GM23338 (cell line): ENCODE data around the gene OIP5. TPM values are rescaled to one million over a fixed set of nuclear protein-coding genes. Genes with fewer than 3 reads are reported as not detected.

Experiments used
- ATAC-seq: fragments of 200-7000 bp; cut with Tn5 transposase; 3 replicates; pipeline ENCODE4 v1.9.1; 2020
- DNase-seq: peaks from one replicate; pipeline ENCODE4 v3.0.0-alpha.2; 2015; ENCODE audit warnings: low spot score
- H2AFZ ChIP-seq: fragments of 200-600 bp; sonication (generic); 2 replicates; pipeline ENCODE4 v1.8.0; 2016; ENCODE audit warnings: antibody characterized with exemption, mild to moderate bottlenecking, moderate library complexity
- H3F3A ChIP-seq: fragments of 200-600 bp; sonication (generic); replicated peaks from 2 replicates; pipeline ENCODE4 v1.8.0; 2017; ENCODE audit warnings: antibody characterized with exemption, mixed run types, low read depth
- H3K27ac ChIP-seq: fragments of 200-600 bp; sonication (generic); 2 replicates; pipeline ENCODE4 v1.6.1; 2016; ENCODE audit warnings: low read depth
- H3K27me3 ChIP-seq: fragments of 200-600 bp; sonication (generic); 2 replicates; pipeline ENCODE4 v1.8.0; 2016; ENCODE audit warnings: mild to moderate bottlenecking, mixed run types, moderate library complexity; ENCODE audit not compliant: insufficient read depth
- H3K36me3 ChIP-seq: fragments of 200-600 bp; sonication (generic); 2 replicates; pipeline ENCODE4 v1.8.0; 2016; ENCODE audit warnings: mild to moderate bottlenecking; ENCODE audit not compliant: insufficient read depth
- H3K4me1 ChIP-seq: fragments of 200-600 bp; sonication (generic); 2 replicates; pipeline ENCODE4 v1.8.0; 2016; ENCODE audit warnings: mild to moderate bottlenecking, moderate library complexity; ENCODE audit not compliant: insufficient read depth
- H3K4me2 ChIP-seq: fragments of 200-600 bp; sonication (generic); 2 replicates; pipeline ENCODE4 v1.7.1; 2017; ENCODE audit warnings: mixed run types
- H3K4me3 ChIP-seq: fragments of 200-600 bp; sonication (generic); 2 replicates; pipeline ENCODE4 v1.6.1; 2016; ENCODE audit warnings: mixed run types
- H3K79me2 ChIP-seq: fragments of 200-600 bp; sonication (generic); replicated peaks from 2 replicates; pipeline ENCODE4 v1.8.0; 2017; ENCODE audit warnings: mild to moderate bottlenecking; ENCODE audit not compliant: insufficient read depth
- H3K9me2 ChIP-seq: fragments of 200-600 bp; sonication (generic); 2 replicates; pipeline ENCODE4 v1.8.0; 2017; ENCODE audit not compliant: insufficient read depth
- H4K20me1 ChIP-seq: fragments of 200-600 bp; sonication (generic); replicated peaks from 2 replicates; pipeline ENCODE4 v1.8.0; 2017; ENCODE audit warnings: mild to moderate bottlenecking; ENCODE audit not compliant: insufficient read depth
- H3K27ac Mint-ChIP-seq: 2 replicates; pipeline ENCODE4 v1.8.0; 2020; ENCODE audit warnings: inconsistent platforms, mild to moderate bottlenecking, moderate library complexity, mixed read lengths
- H3K27me3 Mint-ChIP-seq: 3 replicates; pipeline ENCODE4 v1.8.0; 2022; ENCODE audit warnings: low read depth, mild to moderate bottlenecking, moderate library complexity, mixed read lengths, inconsistent platforms; ENCODE audit not compliant: insufficient read depth, poor library complexity
- H3K36me3 Mint-ChIP-seq: 3 replicates; pipeline ENCODE4 v1.8.0; 2021; ENCODE audit warnings: low read depth, mild to moderate bottlenecking, inconsistent platforms, moderate library complexity, mixed read lengths
- H3K4me1 Mint-ChIP-seq: 3 replicates; pipeline ENCODE4 v1.8.0; 2020; ENCODE audit warnings: mild to moderate bottlenecking, inconsistent platforms, mixed read lengths
- H3K4me3 Mint-ChIP-seq: 3 replicates; pipeline ENCODE4 v1.8.0; 2021; ENCODE audit warnings: moderate library complexity, mild to moderate bottlenecking, inconsistent platforms, mixed read lengths
- H3K9me3 Mint-ChIP-seq: 3 replicates; pipeline ENCODE4 v1.8.0; 2020; ENCODE audit warnings: moderate library complexity, mild to moderate bottlenecking, inconsistent platforms, mixed read lengths
- CREB1 ChIP-seq: fragments of 250-450 bp; sonication (Bioruptor Pico); IDR thresholded peaks from 2 replicates; pipeline ENCODE4 v1.5.0; 2020; ENCODE audit warnings: low read depth, mild to moderate bottlenecking, moderate library complexity
- EZH2 ChIP-seq: fragments of 200-600 bp; sonication (generic); IDR thresholded peaks from one replicate; pipeline ENCODE4 v1.8.0; 2017; ENCODE audit warnings: antibody characterized with exemption, mild to moderate bottlenecking, low read depth; ENCODE audit not compliant: unreplicated experiment
- EZH2phosphoT487 ChIP-seq: fragments of 200-600 bp; sonication (generic); IDR thresholded peaks from one replicate; pipeline ENCODE4 v1.8.1; 2018; ENCODE audit warnings: antibody characterized with exemption; ENCODE audit not compliant: unreplicated experiment
- POLR2AphosphoS5 ChIP-seq: IDR thresholded peaks from 2 replicates; pipeline ENCODE4 v1.6.1; 2016; ENCODE audit warnings: antibody characterized with exemption, low read depth
- STAT1 ChIP-seq: IDR thresholded peaks from one replicate; pipeline ENCODE4 v1.6.1; 2016; ENCODE audit warnings: antibody characterized with exemption; ENCODE audit not compliant: unreplicated experiment
- ZNF331 ChIP-seq: fragments of 250-450 bp; sonication (Bioruptor Pico); IDR thresholded peaks from 2 replicates; pipeline ENCODE4 v1.5.0; 2020; ENCODE audit warnings: low read depth, mild to moderate bottlenecking, moderate library complexity
- polyA plus RNA-seq: library from polyadenylated mRNA; unstranded; fragments of >200 nt; fragmentation: Nextera tagmentation; extraction: Ambion mirVana; gene quantifications from 2 replicates; pipeline ENCODE4 v1.2.1, GENCODE V29; 2016
- total RNA-seq: library from RNA; depleted of rRNA; stranded (reverse); fragments of >200 nt; shearing (Covaris generic); gene quantifications from 2 replicates; pipeline ENCODE4 v1.2.3, GENCODE V29; 2014
- TF ChIP-seq, protein P1 (sequence below), 2 experiments: fragments of 200-600 bp in 1 of 2; sonication (generic) in 1 of 2; conservative IDR thresholded peaks; 2 replicates each; pipeline versions ENCODE4 v1.5.1 to v1.6.1; 2016 to 2017; ENCODE audit warnings: antibody characterized with exemption in 2 of 2, low read depth in 2 of 2, mild to moderate bottlenecking in 2 of 2, moderate library complexity in 1 of 2
- TF ChIP-seq, protein P2 (sequence below): IDR thresholded peaks from one replicate; pipeline ENCODE4 v1.6.1; 2018; ENCODE audit warnings: antibody characterized with exemption; ENCODE audit not compliant: unreplicated experiment
- TF ChIP-seq, protein P3 (sequence below): IDR thresholded peaks from 2 replicates; pipeline ENCODE4 v1.6.1; 2016; ENCODE audit warnings: antibody characterized with exemption
- TF ChIP-seq, protein P4 (sequence below): fragments of 250-450 bp; sonication (Bioruptor Pico); IDR thresholded peaks from 2 replicates; pipeline ENCODE4 v1.5.0; 2020; ENCODE audit warnings: mild to moderate bottlenecking, moderate library complexity

OIP5 gene
- total and polyA plus RNA-seq, 2 experiments from 2014 or later = 61.1 to 71.7 TPM

DNA sequence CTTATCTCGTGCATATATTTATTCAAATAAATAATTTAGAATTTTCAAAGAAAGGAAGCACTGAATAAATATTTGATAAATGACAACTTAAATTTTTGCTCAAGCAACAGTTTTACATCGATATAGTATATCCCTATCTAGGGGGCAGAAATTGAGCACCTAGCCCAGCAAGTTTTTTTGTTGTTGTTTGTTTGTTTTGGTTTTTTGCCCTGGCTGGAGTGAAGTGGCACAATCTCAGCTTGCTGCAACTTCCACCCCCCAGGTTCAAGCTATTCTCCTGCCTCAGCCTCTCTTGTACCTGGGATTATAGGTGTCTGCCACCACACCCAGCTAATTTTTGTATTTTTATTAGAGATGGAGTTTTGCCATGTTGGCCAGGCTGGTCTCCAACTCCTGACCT, 42.4 kb downstream of the OIP5 start (continued):
- no peak for TF ChIP-seq STAT1
- no peak for TF ChIP-seq EZH2
- TF ChIP-seq, protein P1, sequence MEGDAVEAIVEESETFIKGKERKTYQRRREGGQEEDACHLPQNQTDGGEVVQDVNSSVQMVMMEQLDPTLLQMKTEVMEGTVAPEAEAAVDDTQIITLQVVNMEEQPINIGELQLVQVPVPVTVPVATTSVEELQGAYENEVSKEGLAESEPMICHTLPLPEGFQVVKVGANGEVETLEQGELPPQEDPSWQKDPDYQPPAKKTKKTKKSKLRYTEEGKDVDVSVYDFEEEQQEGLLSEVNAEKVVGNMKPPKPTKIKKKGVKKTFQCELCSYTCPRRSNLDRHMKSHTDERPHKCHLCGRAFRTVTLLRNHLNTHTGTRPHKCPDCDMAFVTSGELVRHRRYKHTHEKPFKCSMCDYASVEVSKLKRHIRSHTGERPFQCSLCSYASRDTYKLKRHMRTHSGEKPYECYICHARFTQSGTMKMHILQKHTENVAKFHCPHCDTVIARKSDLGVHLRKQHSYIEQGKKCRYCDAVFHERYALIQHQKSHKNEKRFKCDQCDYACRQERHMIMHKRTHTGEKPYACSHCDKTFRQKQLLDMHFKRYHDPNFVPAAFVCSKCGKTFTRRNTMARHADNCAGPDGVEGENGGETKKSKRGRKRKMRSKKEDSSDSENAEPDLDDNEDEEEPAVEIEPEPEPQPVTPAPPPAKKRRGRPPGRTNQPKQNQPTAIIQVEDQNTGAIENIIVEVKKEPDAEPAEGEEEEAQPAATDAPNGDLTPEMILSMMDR (conservative IDR thresholded peaks at IDR 0.05; ENCODE audit: low read depth in 2 of 2) = no peak
- TF ChIP-seq, protein P2, sequence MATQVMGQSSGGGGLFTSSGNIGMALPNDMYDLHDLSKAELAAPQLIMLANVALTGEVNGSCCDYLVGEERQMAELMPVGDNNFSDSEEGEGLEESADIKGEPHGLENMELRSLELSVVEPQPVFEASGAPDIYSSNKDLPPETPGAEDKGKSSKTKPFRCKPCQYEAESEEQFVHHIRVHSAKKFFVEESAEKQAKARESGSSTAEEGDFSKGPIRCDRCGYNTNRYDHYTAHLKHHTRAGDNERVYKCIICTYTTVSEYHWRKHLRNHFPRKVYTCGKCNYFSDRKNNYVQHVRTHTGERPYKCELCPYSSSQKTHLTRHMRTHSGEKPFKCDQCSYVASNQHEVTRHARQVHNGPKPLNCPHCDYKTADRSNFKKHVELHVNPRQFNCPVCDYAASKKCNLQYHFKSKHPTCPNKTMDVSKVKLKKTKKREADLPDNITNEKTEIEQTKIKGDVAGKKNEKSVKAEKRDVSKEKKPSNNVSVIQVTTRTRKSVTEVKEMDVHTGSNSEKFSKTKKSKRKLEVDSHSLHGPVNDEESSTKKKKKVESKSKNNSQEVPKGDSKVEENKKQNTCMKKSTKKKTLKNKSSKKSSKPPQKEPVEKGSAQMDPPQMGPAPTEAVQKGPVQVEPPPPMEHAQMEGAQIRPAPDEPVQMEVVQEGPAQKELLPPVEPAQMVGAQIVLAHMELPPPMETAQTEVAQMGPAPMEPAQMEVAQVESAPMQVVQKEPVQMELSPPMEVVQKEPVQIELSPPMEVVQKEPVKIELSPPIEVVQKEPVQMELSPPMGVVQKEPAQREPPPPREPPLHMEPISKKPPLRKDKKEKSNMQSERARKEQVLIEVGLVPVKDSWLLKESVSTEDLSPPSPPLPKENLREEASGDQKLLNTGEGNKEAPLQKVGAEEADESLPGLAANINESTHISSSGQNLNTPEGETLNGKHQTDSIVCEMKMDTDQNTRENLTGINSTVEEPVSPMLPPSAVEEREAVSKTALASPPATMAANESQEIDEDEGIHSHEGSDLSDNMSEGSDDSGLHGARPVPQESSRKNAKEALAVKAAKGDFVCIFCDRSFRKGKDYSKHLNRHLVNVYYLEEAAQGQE = no peak
- no peak for TF ChIP-seq ZNF331 (CRISPR knock-in tag)
- no peak for TF ChIP-seq POLR2AphosphoS5
- TF ChIP-seq CREB1 (CRISPR knock-in tag) = no peak

DNA sequence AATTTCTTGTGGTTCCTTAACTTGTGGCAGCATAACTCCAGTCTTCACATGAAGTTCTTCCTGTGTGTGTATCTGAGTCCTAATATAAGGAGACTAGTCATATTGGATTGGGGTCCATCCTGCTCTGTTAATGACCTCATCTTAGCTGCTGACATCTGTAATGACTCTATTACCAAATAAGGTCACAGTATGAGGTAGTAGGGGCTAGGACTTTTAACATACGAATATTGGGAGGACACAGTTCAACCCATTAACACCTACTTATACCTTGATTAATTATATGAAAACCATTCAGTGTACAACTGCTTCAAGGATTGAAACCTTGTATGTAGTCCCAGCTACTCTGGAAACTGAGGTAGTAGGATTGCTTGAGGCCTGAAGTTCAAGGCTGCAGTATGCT, 43.9 kb downstream of the OIP5 start:
- no peak for ATAC-seq
- H3K79me2 ChIP-seq = peaks cover 77% of the 10 kb centered on the region
- H3K27ac Mint-ChIP-seq = peak overlapping the region; percentile 52
- TF ChIP-seq ZNF331 (CRISPR knock-in tag) = no peak
- no peak for TF ChIP-seq POLR2AphosphoS5
- TF ChIP-seq, protein P3, sequence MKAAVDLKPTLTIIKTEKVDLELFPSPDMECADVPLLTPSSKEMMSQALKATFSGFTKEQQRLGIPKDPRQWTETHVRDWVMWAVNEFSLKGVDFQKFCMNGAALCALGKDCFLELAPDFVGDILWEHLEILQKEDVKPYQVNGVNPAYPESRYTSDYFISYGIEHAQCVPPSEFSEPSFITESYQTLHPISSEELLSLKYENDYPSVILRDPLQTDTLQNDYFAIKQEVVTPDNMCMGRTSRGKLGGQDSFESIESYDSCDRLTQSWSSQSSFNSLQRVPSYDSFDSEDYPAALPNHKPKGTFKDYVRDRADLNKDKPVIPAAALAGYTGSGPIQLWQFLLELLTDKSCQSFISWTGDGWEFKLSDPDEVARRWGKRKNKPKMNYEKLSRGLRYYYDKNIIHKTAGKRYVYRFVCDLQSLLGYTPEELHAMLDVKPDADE = no peak
- TF ChIP-seq, protein P4, sequence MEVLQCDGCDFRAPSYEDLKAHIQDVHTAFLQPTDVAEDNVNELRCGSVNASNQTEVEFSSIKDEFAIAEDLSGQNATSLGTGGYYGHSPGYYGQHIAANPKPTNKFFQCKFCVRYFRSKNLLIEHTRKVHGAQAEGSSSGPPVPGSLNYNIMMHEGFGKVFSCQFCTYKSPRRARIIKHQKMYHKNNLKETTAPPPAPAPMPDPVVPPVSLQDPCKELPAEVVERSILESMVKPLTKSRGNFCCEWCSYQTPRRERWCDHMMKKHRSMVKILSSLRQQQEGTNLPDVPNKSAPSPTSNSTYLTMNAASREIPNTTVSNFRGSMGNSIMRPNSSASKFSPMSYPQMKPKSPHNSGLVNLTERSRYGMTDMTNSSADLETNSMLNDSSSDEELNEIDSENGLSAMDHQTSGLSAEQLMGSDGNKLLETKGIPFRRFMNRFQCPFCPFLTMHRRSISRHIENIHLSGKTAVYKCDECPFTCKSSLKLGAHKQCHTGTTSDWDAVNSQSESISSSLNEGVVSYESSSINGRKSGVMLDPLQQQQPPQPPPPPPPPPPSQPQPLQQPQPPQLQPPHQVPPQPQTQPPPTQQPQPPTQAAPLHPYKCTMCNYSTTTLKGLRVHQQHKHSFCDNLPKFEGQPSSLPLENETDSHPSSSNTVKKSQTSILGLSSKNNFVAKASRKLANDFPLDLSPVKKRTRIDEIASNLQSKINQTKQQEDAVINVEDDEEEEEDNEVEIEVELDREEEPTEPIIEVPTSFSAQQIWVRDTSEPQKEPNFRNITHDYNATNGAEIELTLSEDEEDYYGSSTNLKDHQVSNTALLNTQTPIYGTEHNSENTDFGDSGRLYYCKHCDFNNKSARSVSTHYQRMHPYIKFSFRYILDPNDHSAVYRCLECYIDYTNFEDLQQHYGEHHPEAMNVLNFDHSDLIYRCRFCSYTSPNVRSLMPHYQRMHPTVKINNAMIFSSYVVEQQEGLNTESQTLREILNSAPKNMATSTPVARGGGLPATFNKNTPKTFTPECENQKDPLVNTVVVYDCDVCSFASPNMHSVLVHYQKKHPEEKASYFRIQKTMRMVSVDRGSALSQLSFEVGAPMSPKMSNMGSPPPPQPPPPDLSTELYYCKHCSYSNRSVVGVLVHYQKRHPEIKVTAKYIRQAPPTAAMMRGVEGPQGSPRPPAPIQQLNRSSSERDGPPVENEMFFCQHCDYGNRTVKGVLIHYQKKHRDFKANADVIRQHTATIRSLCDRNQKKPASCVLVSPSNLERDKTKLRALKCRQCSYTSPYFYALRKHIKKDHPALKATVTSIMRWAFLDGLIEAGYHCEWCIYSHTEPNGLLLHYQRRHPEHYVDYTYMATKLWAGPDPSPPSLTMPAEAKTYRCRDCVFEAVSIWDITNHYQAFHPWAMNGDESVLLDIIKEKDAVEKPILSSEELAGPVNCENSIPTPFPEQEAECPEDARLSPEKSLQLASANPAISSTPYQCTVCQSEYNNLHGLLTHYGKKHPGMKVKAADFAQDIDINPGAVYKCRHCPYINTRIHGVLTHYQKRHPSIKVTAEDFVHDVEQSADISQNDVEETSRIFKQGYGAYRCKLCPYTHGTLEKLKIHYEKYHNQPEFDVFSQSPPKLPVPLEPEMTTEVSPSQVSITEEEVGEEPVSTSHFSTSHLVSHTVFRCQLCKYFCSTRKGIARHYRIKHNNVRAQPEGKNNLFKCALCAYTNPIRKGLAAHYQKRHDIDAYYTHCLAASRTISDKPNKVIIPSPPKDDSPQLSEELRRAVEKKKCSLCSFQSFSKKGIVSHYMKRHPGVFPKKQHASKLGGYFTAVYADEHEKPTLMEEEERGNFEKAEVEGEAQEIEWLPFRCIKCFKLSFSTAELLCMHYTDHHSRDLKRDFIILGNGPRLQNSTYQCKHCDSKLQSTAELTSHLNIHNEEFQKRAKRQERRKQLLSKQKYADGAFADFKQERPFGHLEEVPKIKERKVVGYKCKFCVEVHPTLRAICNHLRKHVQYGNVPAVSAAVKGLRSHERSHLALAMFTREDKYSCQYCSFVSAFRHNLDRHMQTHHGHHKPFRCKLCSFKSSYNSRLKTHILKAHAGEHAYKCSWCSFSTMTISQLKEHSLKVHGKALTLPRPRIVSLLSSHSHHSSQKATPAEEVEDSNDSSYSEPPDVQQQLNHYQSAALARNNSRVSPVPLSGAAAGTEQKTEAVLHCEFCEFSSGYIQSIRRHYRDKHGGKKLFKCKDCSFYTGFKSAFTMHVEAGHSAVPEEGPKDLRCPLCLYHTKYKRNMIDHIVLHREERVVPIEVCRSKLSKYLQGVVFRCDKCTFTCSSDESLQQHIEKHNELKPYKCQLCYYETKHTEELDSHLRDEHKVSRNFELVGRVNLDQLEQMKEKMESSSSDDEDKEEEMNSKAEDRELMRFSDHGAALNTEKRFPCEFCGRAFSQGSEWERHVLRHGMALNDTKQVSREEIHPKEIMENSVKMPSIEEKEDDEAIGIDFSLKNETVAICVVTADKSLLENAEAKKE = no peak
- TF ChIP-seq EZH2phosphoT487 = no peak
- TF ChIP-seq STAT1 = no peak
- no peak for TF ChIP-seq CREB1 (CRISPR knock-in tag)

More for the DNA sequence above, 43.9 kb downstream of the OIP5 start:
- H3K36me3 ChIP-seq = peaks cover 38% of the 10 kb centered on the region
- peaks cover 66% of the 10 kb centered on the region for H3K36me3 Mint-ChIP-seq
- H3K4me3 ChIP-seq = no peak overlapping the region
- no peak for DNase-seq
- no peaks in the 10 kb centered on the region; the same call in 1 of the 2 replicates for H3F3A ChIP-seq
- H3K4me1 ChIP-seq = peaks cover 4% of the 10 kb centered on the region; the same call in 1 of the 2 replicates
- H3K27me3 Mint-ChIP-seq = peaks cover 9% of the 10 kb centered on the region
- H3K4me1 Mint-ChIP-seq = peaks cover 19% of the 10 kb centered on the region
- H3K4me2 ChIP-seq = no peak overlapping the region
- no peaks in the 10 kb centered on the region for H3K27me3 ChIP-seq
- no peaks in the 10 kb centered on the region for H3K9me2 ChIP-seq
- H4K20me1 ChIP-seq = peaks cover 33% of the 10 kb centered on the region
- no peak overlapping the region for H2AFZ ChIP-seq
- H3K27ac ChIP-seq = peak overlapping the region; percentile 60
- no peaks in the 10 kb centered on the region; the same call in 2 of the 3 replicates for H3K9me3 Mint-ChIP-seq
- no peak overlapping the region for H3K4me3 Mint-ChIP-seq
